Nucleus accumbens (tissue), 56 donors: ENCODE measurements around the gene RNU7-1.
"Not testable (repeated sequence)": the region's sequence is repeated elsewhere in the genome, so short reads cannot be mapped to it uniquely, and the experiment has no call there.

Experiments
- DNase-seq, 56 donors: peaks; one replicate each; lab custom pipeline; 2025; lab: John Stamatoyannopoulos, UW

The RNU7-1 gene

DNA sequence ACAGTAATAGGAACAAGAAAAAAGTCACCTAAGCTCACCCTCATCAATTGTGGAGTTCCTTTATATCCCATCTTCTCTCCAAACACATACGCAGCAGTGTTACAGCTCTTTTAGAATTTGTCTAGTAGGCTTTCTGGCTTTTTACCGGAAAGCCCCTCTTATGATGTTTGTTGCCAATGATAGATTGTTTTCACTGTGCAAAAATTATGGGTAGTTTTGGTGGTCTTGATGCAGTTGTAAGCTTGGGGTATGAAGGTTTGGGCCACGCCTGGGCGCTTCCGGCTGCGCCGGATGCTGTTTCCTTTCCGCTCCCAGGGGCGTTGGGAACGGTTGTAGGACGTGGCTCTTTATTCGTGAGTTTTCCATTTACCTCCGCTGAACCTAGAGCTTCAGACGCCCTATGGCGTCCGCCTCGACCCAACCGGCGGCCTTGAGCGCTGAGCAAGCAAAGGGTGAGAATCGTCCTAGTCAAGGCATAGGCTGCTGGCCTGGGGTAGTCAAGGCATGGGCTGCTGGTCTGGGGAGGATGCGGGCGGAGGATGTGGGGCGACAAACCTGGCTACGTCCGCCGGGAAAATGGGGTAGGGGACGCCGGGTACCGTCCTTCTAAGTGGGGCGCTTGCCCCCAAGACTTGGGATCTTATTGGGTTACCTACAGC, at the start of gene RNU7-1, which contains the start of gene C12orf57:
Gene RNU7-1 (plus strand): TSS at position 95 of the 659 bp plus-strand sequence.
Gene C12orf57 (plus strand): TSS at position 301 of the 659 bp plus-strand sequence. CDS start 100 bp downstream, at position 401.
- peak in 53 of 56 donors; percentile 20 to 86 (median 65) for DNase-seq

DNA sequence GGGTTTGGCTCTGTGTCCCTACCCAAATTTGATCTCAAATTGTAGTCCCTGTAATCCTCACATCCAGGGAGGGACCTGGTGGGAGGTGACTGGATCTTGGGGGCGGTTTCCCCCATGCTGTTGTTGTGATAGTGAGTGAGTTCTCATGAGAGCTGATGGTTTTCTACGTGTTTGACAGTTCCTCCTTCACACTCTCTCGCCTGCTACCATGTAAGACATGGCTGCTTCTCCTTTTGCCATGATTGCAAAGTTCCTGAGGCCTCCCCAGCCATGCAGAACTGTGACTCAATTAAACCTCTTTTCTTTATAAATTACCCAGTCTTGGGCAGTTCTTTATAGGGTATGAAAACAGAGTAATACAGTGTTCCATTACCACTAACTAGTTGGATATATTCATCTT, 49.3 kb upstream of the RNU7-1 start:
- DNase-seq = no peak

DNA sequence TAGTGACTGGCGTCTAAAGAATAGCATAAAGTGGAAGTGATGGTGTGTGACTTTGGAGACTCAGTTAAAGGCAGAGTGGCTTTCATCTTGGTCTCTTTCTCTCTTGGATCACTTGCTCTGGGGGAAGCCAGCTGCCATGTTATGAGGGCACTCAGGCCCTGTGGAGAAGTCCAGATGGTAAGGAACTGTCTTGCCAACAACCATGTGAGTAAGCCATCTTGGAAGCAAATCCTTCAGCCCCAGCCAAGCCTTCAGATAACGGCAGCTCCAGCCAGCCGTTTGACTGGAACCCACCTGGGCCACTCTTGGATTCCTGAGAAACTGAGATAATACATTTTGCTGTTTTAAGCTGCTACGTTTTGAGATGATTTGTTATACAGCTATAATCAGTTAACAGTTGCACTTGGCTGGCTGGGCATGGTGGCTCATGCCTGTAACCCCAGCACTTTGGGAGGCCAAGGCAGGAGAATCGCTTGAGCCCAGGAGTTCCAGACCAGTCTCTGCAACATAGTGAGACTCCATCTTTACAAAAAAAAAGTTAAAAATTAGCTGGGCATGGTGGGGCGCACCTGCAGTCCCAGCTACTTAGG, 46.7 kb upstream of the RNU7-1 start:
- DNase-seq = no peak

DNA sequence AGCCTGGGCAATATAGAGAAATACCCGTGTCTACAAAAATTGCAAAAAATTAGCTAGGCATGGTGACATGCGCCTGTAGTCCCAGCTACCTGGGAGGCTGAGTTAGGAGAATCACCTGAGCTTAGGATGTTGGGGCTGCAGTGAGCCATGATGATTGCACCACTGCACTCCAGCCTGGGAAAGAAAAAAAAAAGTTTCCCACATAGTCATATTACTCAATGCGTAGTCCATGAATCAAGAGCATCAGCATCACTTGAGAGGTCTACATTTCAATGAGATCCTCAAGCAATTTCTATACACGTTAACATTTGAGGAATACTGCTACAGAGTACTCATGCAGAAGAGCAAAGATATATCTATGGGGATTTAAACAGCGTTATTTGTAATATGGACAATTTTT, 44.2 kb upstream of the RNU7-1 start:
- no peak for DNase-seq

DNA sequence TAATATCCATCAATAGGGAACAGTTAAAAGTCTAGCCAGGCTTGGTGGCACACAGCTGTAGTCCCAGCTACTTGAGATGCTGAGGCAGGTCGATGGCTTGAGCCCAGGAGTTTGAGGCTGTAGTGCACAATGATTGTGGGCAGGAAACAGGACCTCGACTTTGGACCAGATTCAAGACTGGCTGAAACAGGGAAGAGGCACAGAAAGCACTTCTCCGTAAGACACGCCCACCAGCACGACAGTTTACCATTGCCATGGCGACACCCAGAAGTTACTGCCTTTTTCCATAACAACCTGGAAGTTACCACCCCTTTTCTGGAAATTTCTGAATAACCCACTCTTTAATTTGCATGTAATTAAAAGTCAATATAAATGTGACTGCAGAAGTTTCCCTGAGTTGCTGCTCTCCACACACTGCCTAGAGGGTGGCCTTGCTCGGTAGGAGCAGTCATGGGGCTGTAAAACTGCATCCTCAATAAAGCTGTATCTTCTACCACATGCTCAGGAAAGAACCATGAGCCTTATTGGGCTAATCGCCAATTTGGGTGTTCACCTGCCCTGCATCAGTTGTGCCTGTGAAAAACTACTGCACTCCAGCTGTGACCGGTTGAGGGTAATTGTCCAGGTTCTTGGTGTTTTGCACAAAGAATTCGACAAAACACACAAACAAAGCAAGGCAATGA, 43.6 kb upstream of the RNU7-1 start:
- peak in 42 of 56 donors; percentile 3 to 76 (median 40) for DNase-seq

DNA sequence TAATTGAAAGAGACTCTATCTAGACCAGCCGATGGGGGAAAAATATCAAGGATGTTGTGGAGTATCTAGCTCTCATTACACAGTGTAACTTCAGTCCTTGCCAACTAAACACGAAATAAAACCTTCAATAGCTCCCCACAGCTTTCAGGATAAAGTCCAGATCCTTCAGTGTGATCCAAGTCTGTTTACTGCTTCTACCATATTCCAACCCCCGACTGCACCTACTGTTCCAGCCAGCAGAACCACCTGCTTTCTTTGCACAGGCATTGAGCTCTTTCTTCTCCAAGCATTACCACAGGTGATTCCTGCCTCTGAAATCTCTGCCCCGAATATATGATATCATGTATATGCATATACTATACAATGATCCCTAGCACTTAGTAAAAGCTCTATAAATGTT, 41.2 kb upstream of the RNU7-1 start:
- no peak for DNase-seq

DNA sequence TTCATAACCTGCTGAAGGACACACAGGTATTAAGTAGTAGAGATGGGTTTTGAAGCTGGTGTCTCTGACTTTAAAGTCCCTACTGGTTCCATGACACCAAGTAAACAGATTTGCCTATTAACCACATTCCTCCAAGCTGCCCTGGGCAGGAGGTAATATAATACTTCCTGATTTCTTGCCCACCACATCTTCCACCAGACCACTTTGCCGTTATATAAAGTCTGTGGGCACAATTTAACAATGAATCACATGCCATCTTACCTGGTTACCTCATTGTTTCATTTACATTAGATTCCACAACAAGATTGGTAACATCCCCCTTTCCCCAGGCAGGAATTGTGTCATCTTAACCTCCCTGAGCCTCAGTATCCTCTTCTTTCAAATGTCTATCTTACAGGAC, 39.9 kb upstream of the RNU7-1 start:
- no peak for DNase-seq

DNA sequence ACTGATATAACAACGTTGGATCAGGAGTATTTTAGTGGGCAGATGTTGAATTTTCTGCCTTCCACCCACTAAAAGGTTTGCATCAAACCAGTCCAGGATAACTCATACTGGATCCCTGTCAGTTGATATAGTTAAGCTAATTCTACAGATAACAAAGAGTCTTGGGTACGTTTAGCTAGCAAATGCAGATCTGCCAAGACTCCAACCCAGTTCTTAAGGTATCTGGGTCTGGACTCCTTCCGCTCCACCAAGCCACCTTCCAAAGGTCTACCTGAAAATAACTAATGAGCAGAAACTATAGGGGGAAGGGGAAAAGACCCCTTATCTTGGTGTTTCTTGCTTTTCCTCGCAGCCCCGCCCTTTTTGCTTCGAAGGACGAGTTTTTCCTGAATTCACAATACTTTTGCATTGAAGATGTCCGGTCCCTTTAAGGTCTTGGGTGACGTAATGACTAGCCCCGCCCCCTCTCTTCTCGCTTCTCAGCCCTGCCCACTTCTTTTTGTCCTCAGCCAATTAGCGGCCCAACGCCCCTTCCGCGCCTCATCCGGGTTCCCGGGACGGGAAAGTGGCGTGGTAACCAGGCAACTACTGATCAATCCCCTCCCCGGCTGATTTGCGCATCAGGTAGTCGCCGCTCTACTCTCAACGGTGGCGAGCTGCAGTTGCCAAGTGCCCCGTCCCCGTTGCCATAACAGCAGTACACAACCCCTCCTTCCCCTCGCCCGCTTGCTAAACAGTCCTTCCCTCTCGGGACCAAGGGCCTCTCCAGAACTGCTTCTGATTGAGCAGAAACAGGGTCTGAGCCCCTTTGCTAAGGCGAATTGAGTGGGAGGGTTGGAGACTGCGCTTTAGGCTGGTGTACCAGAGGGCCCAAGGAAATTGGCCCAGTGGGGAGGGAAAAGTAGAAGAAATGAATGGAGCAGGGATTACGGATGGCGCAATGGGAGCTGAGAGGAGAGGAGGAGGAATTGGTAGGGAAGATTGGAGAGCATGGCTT, 39.0 kb upstream of the RNU7-1 start, which contains the start of gene LRRC23:
Gene LRRC23 (plus strand): TSS at position 543 of the 997 bp plus-strand sequence. CDS start 812 bp downstream, outside the sequence.
- DNase-seq = peak; percentile 83 to 100 (median 96)

DNA sequence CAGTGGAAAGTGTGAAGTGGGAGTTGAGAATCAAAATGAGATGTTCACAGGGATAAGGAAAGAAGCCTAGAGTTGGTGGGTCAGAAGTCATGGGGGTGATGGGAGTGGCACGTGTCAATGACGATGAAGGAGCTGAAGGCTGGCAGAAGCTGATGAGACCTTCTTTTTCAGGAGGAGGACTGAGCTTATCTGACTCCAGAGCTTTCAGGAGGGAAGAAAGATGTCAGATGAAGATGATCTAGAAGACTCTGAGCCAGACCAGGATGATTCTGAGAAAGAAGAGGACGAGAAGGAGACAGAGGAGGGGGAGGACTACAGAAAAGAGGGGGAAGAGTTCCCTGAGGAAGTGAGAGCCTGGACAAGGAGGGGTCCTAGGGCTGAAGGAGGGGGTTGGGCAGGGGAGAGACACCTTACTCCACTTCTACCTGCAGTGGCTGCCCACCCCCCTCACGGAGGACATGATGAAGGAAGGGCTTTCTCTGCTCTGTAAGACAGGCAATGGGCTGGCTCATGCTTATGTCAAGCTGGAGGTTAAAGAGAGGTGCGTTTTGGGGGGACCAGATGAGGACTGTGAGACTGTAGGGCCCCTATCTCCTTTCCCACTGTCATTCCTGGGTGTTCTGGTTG, 38.1 kb upstream of the RNU7-1 start:
- DNase-seq = no peak

DNA sequence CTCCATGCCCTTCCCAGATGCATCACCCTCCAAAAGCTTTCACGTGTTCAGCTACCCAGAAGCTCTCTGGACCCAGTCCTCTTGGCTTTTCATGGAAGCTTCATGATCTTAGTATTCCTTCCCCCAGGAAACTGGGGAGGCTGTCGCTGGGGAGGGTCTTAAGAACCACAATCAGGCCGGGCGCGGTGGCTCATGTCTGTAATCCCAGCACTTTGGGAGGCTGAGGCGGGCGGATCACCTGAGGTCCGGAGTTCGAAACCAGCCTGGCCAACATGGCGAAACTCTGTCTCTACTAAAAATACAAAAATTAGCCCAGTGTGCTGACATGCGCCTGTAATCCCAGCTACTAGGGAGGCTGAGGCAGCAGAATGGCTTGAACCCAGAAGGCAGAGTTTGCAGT, 35.5 kb upstream of the RNU7-1 start:
- not testable (repeated sequence) for DNase-seq

DNA sequence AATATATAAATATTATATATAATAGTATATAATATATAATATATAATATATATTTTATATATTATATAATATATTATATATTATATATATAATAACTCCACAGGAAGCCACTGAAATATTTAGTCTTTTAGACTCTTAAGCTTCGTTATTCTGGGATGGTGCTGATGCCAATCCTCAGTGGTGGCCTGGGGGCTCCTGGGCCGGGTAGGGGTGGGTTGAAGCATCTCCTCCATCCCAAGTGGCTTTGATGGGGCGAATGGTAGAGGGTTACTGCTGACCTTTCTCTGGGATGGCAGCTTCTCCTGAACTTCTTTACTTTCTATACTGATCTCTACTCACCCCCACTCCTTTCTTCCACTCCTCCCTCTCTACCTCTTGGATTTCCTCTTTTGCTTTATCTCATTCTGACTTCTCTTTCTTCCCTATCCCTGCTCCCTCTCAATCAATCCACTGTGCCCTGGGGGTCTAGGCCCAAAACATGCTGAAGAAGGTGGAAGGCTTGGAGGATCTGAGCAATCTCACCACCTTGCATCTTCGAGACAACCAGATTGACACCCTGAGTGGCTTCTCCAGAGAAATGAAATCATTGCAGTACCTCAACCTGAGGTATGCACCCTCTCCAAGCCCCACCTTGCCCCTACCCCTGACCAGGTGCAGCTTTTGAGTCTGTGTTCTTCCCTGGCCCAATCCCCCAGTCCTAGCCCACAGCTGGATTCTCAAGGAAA, 34.0 kb upstream of the RNU7-1 start:
- DNase-seq = no peak

DNA sequence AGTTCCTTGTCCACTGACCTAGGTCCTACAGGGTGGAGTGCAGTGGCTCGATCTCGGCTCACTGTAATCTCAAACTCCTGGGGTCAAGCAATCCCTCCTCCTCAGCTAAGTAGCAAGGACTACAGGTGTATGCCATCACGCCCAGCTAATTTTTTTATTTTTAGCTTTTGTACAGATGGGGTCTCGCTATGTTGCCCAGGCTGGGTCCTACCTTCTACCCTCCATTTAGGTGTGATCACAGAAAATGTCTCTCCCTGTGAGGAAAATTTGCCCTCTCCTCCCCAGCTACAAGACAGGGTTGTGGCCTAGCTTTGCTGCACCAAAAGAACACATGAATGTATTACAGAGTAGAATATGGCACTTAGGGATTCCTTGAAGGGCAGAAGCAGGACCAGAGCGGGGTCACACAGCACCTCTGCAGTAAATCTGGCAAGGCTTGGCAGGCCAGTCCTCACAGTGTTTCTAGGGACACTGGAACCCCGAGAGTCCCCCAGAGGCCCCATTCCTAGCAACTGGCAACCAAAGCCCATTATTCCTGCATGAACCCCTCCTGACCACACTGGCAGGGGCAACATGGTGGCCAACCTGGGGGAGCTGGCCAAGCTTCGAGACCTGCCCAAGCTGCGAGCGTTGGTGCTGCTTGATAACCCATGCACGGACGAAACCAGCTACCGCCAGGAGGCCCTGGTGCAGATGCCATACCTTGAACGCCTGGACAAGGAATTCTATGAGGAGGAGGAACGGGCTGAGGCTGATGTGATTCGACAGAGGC, 31.3 kb upstream of the RNU7-1 start:
- no peak for DNase-seq

DNA sequence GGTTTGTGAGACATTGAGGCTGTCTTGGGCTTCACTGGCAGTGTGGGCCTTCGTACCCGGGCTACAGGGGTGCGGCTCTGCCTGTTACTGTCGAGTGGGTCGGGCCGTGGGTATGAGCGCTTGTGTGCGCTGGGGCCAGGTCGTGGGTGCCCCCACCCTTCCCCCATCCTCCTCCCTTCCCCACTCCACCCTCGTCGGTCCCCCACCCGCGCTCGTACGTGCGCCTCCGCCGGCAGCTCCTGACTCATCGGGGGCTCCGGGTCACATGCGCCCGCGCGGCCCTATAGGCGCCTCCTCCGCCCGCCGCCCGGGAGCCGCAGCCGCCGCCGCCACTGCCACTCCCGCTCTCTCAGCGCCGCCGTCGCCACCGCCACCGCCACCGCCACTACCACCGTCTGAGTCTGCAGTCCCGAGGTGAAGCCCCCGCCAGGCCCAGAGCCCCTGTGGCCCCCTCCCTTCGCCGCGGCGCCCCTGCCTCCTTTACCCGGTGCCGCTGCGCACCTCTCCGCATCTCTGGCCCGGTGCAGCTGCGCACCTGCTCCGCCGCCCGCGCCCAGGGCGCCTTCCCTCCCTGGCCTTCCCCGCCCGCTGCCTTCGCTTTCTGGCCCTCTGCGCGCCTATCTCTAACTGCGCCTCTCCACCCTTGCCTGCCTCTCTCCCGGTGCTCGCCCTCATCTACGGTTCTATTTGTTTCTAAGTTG, 29.2 kb upstream of the RNU7-1 start, which contains the start of gene ENO2:
Gene ENO2 (plus strand): TSS at position 335 of the 701 bp plus-strand sequence. CDS start 1,253 bp downstream, outside the sequence.
- DNase-seq = peak; percentile 23 to 91 (median 77)

DNA sequence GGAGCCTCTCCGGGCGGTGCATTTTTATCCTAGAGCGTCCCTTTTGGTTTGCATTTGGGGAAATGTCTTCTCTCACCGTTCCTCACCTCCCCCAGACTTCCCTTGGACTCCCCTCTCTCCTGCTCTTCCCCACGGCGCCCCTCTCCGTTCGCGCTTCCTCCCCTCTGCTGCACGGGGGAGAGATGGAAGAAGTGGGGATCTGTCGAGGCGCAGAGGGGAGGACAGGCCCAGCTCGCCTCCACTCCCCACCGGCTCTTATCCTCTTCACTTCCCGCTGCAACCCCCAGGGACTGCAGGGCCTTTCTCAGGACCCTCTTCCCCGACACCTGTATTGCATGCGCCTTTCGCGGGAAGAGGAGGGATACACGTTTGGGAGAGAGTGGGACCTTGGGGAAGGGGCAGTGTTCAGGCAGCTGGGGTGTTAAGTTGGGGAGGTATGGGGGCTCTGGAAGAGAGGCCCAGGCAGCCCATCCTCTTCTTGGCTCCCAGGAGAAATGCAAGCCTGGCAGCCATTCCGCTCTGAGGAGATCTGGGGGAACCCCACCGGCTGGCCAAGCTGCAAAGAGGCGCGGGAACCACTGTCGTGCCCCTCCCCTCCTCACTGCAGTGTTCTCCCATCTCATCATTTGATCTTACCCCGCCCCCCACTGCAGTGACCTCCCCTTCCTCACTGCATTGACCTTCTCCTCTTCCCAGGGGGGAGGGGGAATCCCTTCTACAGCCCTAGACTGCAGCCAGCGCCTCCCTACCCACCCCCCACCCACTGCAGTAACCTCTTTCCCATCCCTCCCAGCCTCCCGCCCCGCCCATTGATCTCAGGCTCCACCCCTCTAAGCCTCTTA, 28.4 kb upstream of the RNU7-1 start:
- peak in 9 of 56 donors; percentile 2 to 57 (median 28) for DNase-seq

DNA sequence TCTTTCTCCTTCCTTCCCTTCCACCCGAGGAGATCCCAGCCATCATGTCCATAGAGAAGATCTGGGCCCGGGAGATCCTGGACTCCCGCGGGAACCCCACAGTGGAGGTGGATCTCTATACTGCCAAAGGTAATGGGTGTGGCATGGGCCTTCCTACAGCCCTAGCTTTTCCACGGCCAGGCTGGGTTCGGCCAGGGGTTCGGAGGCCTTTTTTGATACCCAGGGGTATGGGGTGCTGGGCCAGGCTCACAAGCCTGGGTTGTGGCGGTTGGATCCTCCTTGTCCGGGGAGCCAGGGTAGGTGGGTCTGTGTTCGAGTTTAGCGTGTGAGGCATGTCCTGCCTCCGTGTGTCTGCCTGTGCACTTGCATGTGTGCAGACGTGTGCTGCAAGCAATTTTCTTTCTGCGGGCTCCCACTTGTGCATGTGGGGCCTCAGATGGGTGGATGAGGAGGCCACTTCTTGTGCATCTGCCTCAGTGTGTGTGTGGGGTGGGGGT, 27.8 kb upstream of the RNU7-1 start:
- no peak for DNase-seq

DNA sequence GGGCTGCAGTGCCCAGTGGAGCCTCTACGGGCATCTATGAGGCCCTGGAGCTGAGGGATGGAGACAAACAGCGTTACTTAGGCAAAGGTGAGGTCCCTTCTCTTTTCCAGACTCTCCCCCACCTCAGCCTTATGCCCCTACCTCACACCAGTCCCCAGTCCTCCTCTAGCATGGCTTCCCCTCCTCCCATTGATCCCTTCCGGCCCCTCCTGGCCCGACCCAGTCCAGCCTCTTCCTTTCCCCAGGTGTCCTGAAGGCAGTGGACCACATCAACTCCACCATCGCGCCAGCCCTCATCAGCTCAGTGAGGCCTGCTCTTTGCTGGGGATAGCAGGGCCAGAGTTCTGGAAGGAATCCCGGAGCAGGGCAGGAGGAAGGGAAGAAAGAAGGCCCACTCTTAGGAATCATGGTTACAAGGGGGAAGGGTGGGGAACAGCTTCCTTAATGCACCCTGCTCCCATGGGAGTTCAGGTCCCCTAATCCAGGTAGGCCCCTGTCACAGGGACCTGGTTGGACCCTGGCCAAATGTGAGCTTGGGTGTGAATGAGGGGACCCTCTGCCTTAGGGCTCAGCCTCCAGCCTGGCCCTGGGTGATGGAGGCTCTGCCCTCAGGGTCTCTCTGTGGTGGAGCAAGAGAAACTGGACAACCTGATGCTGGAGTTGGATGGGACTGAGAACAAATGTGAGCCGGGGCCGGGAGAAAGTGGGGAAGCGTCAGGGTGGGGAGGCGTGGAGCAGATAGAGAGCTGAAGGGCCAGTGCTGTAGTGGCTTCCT, 27.0 kb upstream of the RNU7-1 start:
- DNase-seq = no peak
